Body of pancreas (tissue), 4 donors: Measurements from ENCODE around the gene SPOCK1.

Experiments
- CTCF ChIP-seq, 7 experiments: fragments of 450-650 bp in 4 of 7; fragments of 200-600 bp in 3 of 7; sonication (generic) in 3 of 7; IDR thresholded peaks; one replicate each; pipeline ENCODE4 v1.5.1; 2016 to 2019; ENCODE audit warnings: antibody characterized with exemption in 7 of 7
- POLR2A ChIP-seq, 3 donors: fragments of 450-650 bp; IDR thresholded peaks; one replicate each; pipeline ENCODE4 v1.6.1; 2016; ENCODE audit warnings: antibody characterized with exemption in 3 of 3, mild to moderate bottlenecking in 2 of 3

DNA sequence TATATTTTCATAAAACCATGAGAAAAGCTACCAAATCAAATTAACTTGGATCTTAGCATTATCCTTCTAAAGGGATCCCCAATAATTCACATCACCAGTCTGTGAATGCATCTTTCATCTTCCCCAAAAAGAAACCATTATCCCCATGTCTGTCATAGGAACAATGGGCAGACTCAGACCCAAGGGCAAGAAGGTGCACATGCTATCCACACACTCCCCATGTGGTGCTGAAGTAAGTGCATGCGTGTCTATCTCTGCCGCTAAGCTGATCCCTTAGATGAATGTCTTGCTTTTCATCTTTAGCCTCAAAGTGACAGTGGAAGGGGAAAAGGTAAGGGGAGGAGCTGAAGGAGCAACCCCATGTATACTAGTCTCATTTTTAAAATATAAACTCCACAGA is 10.2 kb downstream of the SPOCK1 start:
- TF ChIP-seq CTCF (IDR thresholded peaks at IDR 0.05) (no peak), POLR2A (IDR thresholded peaks at IDR 0.05) (no peak)
